HG02852 (cell line): ENCODE measurements around the gene LRRC55.

Experiments
- ATAC-seq: cut with Tn5 transposase; IDR thresholded peaks from one replicate; pipeline ENCODE4 v1.9.1; 2021; ENCODE audit warnings: mild to moderate bottlenecking, moderate library complexity; ENCODE audit not compliant: unreplicated experiment

The LRRC55 gene

GRCh38 chr11:57181678-57182305, at the start of gene LRRC55:
Gene LRRC55 (plus strand): TSS chr11:57181953. CDS start chr11:57182023, 70 bp downstream.
- ATAC-seq: no peak

GRCh38 chr11:57133366-57134038, 48.3 kb upstream of the LRRC55 start:
- no peak for ATAC-seq

GRCh38 chr11:57134284-57134683, 47.5 kb upstream of the LRRC55 start:
- no peak for ATAC-seq

GRCh38 chr11:57135020-57135751, 46.6 kb upstream of the LRRC55 start:
- ATAC-seq: no peak

GRCh38 chr11:57140568-57140967, 41.2 kb upstream of the LRRC55 start:
- ATAC-seq: no peak

- ATAC-seq: no peak
Observed at GRCh38 chr11:57143459-57143858, 38.3 kb upstream of the LRRC55 start.

- no peak for ATAC-seq
Observed at GRCh38 chr11:57144075-57144474, 37.7 kb upstream of the LRRC55 start.

- no peak for ATAC-seq
Observed at GRCh38 chr11:57144531-57145320, 37.0 kb upstream of the LRRC55 start.

GRCh38 chr11:57146301-57146700, 35.5 kb upstream of the LRRC55 start:
- ATAC-seq: no peak

- no peak for ATAC-seq
Observed at GRCh38 chr11:57148621-57149020, 33.1 kb upstream of the LRRC55 start.

GRCh38 chr11:57150454-57150917, 31.3 kb upstream of the LRRC55 start:
- ATAC-seq: no peak

GRCh38 chr11:57152134-57152533, 29.6 kb upstream of the LRRC55 start:
- ATAC-seq: no peak

GRCh38 chr11:57153448-57153847, 28.3 kb upstream of the LRRC55 start:
- no peak for ATAC-seq

GRCh38 chr11:57154739-57155138, 27.0 kb upstream of the LRRC55 start:
- ATAC-seq: no peak

GRCh38 chr11:57155400-57155799, 26.4 kb upstream of the LRRC55 start:
- no peak for ATAC-seq

GRCh38 chr11:57155838-57156607, 25.7 kb upstream of the LRRC55 start:
- no peak for ATAC-seq

- ATAC-seq: no peak
Observed at GRCh38 chr11:57156928-57157327, 24.8 kb upstream of the LRRC55 start.

GRCh38 chr11:57157624-57158023, 24.1 kb upstream of the LRRC55 start:
- ATAC-seq: no peak

- ATAC-seq: no peak
Observed at GRCh38 chr11:57158180-57158579, 23.6 kb upstream of the LRRC55 start.

GRCh38 chr11:57158599-57158998, 23.2 kb upstream of the LRRC55 start:
- no peak for ATAC-seq
